ENCODE results near the gene TCF25.

Gene TCF25

GRCh38 chr16:89881368-89881730 lies 8.0 kb downstream of the TCF25 start:
- Histone ChIP-seq H3K27ac (ENCODE audit: low read depth, low read length) (no peak overlapping the region), H3K27me3 (ENCODE audit: insufficient read depth, low read length) (no peaks in the 10 kb centered on the region), H3K79me2 (ENCODE audit: control insufficient read depth, insufficient read depth, low read length, unreplicated experiment) (peaks cover 63% of the 10 kb centered on the region), H3K4me3 (ENCODE audit: low read depth, low read length) (no peak overlapping the region), H2AFZ (ENCODE audit: low read length, unreplicated experiment) (no peak overlapping the region), H3K4me1 (ENCODE audit: control insufficient read depth, insufficient read depth, low read length, unreplicated experiment) (no peaks in the 10 kb centered on the region), H3K36me3 (ENCODE audit: insufficient read depth, low read length) (peaks cover 31% of the 10 kb centered on the region)

GRCh38 chr16:89883346-89884040 lies 10.1 kb downstream of the TCF25 start:
- Histone ChIP-seq H3K4me1 (ENCODE audit: control insufficient read depth, insufficient read depth, low read length, unreplicated experiment) (no peaks in the 10 kb centered on the region), H3K27ac (ENCODE audit: low read depth, low read length) (no peak overlapping the region), H3K36me3 (ENCODE audit: insufficient read depth, low read length) (peaks cover 24% of the 10 kb centered on the region), H2AFZ (ENCODE audit: low read length, unreplicated experiment) (no peak overlapping the region), H3K79me2 (ENCODE audit: control insufficient read depth, insufficient read depth, low read length, unreplicated experiment) (peaks cover 48% of the 10 kb centered on the region), H3K4me3 (ENCODE audit: low read depth, low read length) (no peak overlapping the region), H3K27me3 (ENCODE audit: insufficient read depth, low read length) (no peaks in the 10 kb centered on the region)

GRCh38 chr16:89884041-89884421 lies 10.6 kb downstream of the TCF25 start:
- Histone ChIP-seq H3K4me1 (ENCODE audit: control insufficient read depth, insufficient read depth, low read length, unreplicated experiment) (no peaks in the 10 kb centered on the region), H3K27me3 (ENCODE audit: insufficient read depth, low read length) (no peaks in the 10 kb centered on the region), H3K4me3 (ENCODE audit: low read depth, low read length) (no peak overlapping the region), H3K27ac (ENCODE audit: low read depth, low read length) (no peak overlapping the region), H2AFZ (ENCODE audit: low read length, unreplicated experiment) (no peak overlapping the region), H3K79me2 (ENCODE audit: control insufficient read depth, insufficient read depth, low read length, unreplicated experiment) (peaks cover 43% of the 10 kb centered on the region), H3K36me3 (ENCODE audit: insufficient read depth, low read length) (peaks cover 24% of the 10 kb centered on the region)

- H3K27ac ChIP-seq (ENCODE audit: low read depth, low read length), result no peak overlapping the region
- no peaks in the 10 kb centered on the region for H3K27me3 ChIP-seq (ENCODE audit: insufficient read depth, low read length)
- no peaks in the 10 kb centered on the region for H3K4me1 ChIP-seq (ENCODE audit: control insufficient read depth, insufficient read depth, low read length, unreplicated experiment)
- H3K79me2 ChIP-seq (ENCODE audit: control insufficient read depth, insufficient read depth, low read length, unreplicated experiment), result peaks cover 20% of the 10 kb centered on the region
- H3K4me3 ChIP-seq (ENCODE audit: low read depth, low read length), result no peak overlapping the region
- H2AFZ ChIP-seq (ENCODE audit: low read length, unreplicated experiment), result no peak overlapping the region
- peaks cover 22% of the 10 kb centered on the region for H3K36me3 ChIP-seq (ENCODE audit: insufficient read depth, low read length)
Observed at GRCh38 chr16:89887243-89887642, 13.9 kb downstream of the TCF25 start.

- peaks cover 19% of the 10 kb centered on the region for H3K36me3 ChIP-seq (ENCODE audit: insufficient read depth, low read length)
Observed at GRCh38 chr16:89890200-89890599, 16.8 kb downstream of the TCF25 start.

GRCh38 chr16:89890886-89891657 lies 17.7 kb downstream of the TCF25 start:
- H3K27me3 ChIP-seq (ENCODE audit: insufficient read depth, low read length), result no peaks in the 10 kb centered on the region
- H2AFZ ChIP-seq (ENCODE audit: low read length, unreplicated experiment), result no peak overlapping the region
- H3K27ac ChIP-seq (ENCODE audit: low read depth, low read length), result no peak overlapping the region
- H3K79me2 ChIP-seq (ENCODE audit: control insufficient read depth, insufficient read depth, low read length, unreplicated experiment), result peaks cover 6% of the 10 kb centered on the region
- H3K36me3 ChIP-seq (ENCODE audit: insufficient read depth, low read length), result peaks cover 22% of the 10 kb centered on the region; the same call in 1 of the 2 replicates
- H3K4me1 ChIP-seq (ENCODE audit: control insufficient read depth, insufficient read depth, low read length, unreplicated experiment), result no peaks in the 10 kb centered on the region
- H3K4me3 ChIP-seq (ENCODE audit: low read depth, low read length), result no peak overlapping the region

More at GRCh38 chr16:89890200-89890599, 16.8 kb downstream of the TCF25 start:
- no peaks in the 10 kb centered on the region for H3K27me3 ChIP-seq (ENCODE audit: insufficient read depth, low read length)
- no peak overlapping the region for H2AFZ ChIP-seq (ENCODE audit: low read length, unreplicated experiment)
- no peaks in the 10 kb centered on the region for H3K4me1 ChIP-seq (ENCODE audit: control insufficient read depth, insufficient read depth, low read length, unreplicated experiment)
- no peak overlapping the region for H3K4me3 ChIP-seq (ENCODE audit: low read depth, low read length)
- no peak overlapping the region for H3K27ac ChIP-seq (ENCODE audit: low read depth, low read length)
- peaks cover 6% of the 10 kb centered on the region for H3K79me2 ChIP-seq (ENCODE audit: control insufficient read depth, insufficient read depth, low read length, unreplicated experiment)

- H3K4me1 ChIP-seq (ENCODE audit: control insufficient read depth, insufficient read depth, low read length, unreplicated experiment), result no peaks in the 10 kb centered on the region
- peaks cover 22% of the 10 kb centered on the region; the same call in 1 of the 2 replicates for H3K36me3 ChIP-seq (ENCODE audit: insufficient read depth, low read length)
- no peaks in the 10 kb centered on the region for H3K27me3 ChIP-seq (ENCODE audit: insufficient read depth, low read length)
- no peak overlapping the region for H3K4me3 ChIP-seq (ENCODE audit: low read depth, low read length)
- peaks cover 6% of the 10 kb centered on the region for H3K79me2 ChIP-seq (ENCODE audit: control insufficient read depth, insufficient read depth, low read length, unreplicated experiment)
- no peak overlapping the region for H3K27ac ChIP-seq (ENCODE audit: low read depth, low read length)
- H2AFZ ChIP-seq (ENCODE audit: low read length, unreplicated experiment), result no peak overlapping the region
Observed at GRCh38 chr16:89892055-89892630, 18.8 kb downstream of the TCF25 start.

GRCh38 chr16:89892635-89893034 lies 19.2 kb downstream of the TCF25 start:
- H3K27me3 ChIP-seq (ENCODE audit: insufficient read depth, low read length), result no peaks in the 10 kb centered on the region

GRCh38 chr16:89893642-89894548 lies 20.5 kb downstream of the TCF25 start:
- H3K79me2 ChIP-seq (ENCODE audit: control insufficient read depth, insufficient read depth, low read length, unreplicated experiment), result peaks cover 3% of the 10 kb centered on the region
- no peak overlapping the region for H3K27ac ChIP-seq (ENCODE audit: low read depth, low read length)
- no peak overlapping the region for H3K4me3 ChIP-seq (ENCODE audit: low read depth, low read length)
- no peaks in the 10 kb centered on the region for H3K27me3 ChIP-seq (ENCODE audit: insufficient read depth, low read length)
- peaks cover 19% of the 10 kb centered on the region; the same call in 1 of the 2 replicates for H3K36me3 ChIP-seq (ENCODE audit: insufficient read depth, low read length)
- no peaks in the 10 kb centered on the region for H3K4me1 ChIP-seq (ENCODE audit: control insufficient read depth, insufficient read depth, low read length, unreplicated experiment)
- no peak overlapping the region for H2AFZ ChIP-seq (ENCODE audit: low read length, unreplicated experiment)

More at GRCh38 chr16:89892635-89893034, 19.2 kb downstream of the TCF25 start:
- Histone ChIP-seq H3K36me3 (ENCODE audit: insufficient read depth, low read length) (peaks cover 19% of the 10 kb centered on the region; the same call in 1 of the 2 replicates), H2AFZ (ENCODE audit: low read length, unreplicated experiment) (no peak overlapping the region), H3K27ac (ENCODE audit: low read depth, low read length) (no peak overlapping the region), H3K79me2 (ENCODE audit: control insufficient read depth, insufficient read depth, low read length, unreplicated experiment) (peaks cover 6% of the 10 kb centered on the region), H3K4me1 (ENCODE audit: control insufficient read depth, insufficient read depth, low read length, unreplicated experiment) (no peaks in the 10 kb centered on the region), H3K4me3 (ENCODE audit: low read depth, low read length) (no peak overlapping the region)

Data from ACC112 (cell line).